HG03520 (cell line): ENCODE results near the gene SPEG.

Experiments
- ATAC-seq: cut with Tn5 transposase; IDR thresholded peaks from one replicate; pipeline ENCODE4 v1.9.1; 2021; ENCODE audit warnings: mild to moderate bottlenecking, moderate library complexity; ENCODE audit not compliant: unreplicated experiment

Gene SPEG

GRCh38 chr2:219423652-219424377 lies 10.8 kb upstream of the SPEG start:
- ATAC-seq, result no peak

GRCh38 chr2:219425238-219426067 lies 9.2 kb upstream of the SPEG start:
- no peak for ATAC-seq

GRCh38 chr2:219426068-219426443 lies 8.6 kb upstream of the SPEG start:
- ATAC-seq, result no peak

GRCh38 chr2:219426534-219427136 lies 8.0 kb upstream of the SPEG start:
- ATAC-seq, result no peak

GRCh38 chr2:219428469-219428868 lies 6.2 kb upstream of the SPEG start:
- ATAC-seq, result no peak

GRCh38 chr2:219429958-219430606 lies 4.6 kb upstream of the SPEG start:
- ATAC-seq, result no peak

GRCh38 chr2:219430633-219431615 lies 3.7 kb upstream of the SPEG start:
- no peak for ATAC-seq

- ATAC-seq, result no peak
Measured at GRCh38 chr2:219433666-219434467, 776 bp upstream of the SPEG start.

GRCh38 chr2:219434468-219434717 lies 250 bp upstream of the SPEG start:
- ATAC-seq, result no peak

GRCh38 chr2:219435701-219436100 lies 1.1 kb downstream of the SPEG start:
- no peak for ATAC-seq

GRCh38 chr2:219436491-219436890 lies 1.8 kb downstream of the SPEG start:
- ATAC-seq, result no peak

- ATAC-seq, result no peak
Measured at GRCh38 chr2:219437141-219437540, 2.5 kb downstream of the SPEG start.

- no peak for ATAC-seq
Measured at GRCh38 chr2:219437690-219438206, 3.1 kb downstream of the SPEG start.

- no peak for ATAC-seq
Measured at GRCh38 chr2:219438453-219438852, 3.8 kb downstream of the SPEG start.

GRCh38 chr2:219439506-219439905 lies 4.9 kb downstream of the SPEG start:
- no peak for ATAC-seq

GRCh38 chr2:219440388-219441256 lies 6.0 kb downstream of the SPEG start:
- ATAC-seq, result no peak

GRCh38 chr2:219441451-219442255 lies 7.0 kb downstream of the SPEG start:
- ATAC-seq, result no peak
